ENCODE results near the gene AGBL3.

AGBL3 gene

GRCh38 chr7:135074096-135074495, 87.8 kb downstream of the AGBL3 start:
- no peaks in the 10 kb centered on the region for H3K36me3 Mint-ChIP-seq (ENCODE audit: insufficient read depth)
- peaks cover 0 to 2% of the 10 kb centered on the region in 2 donors for H3K9me3 Mint-ChIP-seq
- H3K4me1 Mint-ChIP-seq (ENCODE audit: low read depth in 2 of 2), result no peaks in the 10 kb centered on the region
- no peak overlapping the region for H3K4me3 Mint-ChIP-seq
- DNase-seq (no peak), ATAC-seq (replicated peaks) (no peak)
- no peaks in the 10 kb centered on the region for H3K27me3 Mint-ChIP-seq
- H3K27ac Mint-ChIP-seq, result no peak overlapping the region

DNA sequence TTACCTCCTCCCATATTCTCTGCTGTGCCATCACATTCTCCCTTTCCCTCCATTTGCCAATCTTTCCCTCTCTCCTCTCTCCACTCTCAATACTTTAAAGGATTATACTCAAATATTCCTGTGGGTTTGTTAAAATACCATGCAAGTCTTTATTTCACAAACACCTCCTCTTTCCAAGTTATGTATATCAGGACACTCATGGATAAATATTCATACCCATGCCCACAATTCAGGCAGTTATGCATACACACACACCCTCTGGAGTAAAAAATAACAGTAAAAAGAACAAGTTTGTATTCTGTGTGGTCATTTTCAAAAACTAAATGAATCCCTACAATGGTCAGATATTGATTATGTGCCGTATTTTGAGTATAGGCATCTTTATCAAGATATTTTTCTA, 88.2 kb downstream of the AGBL3 start:
- no peak overlapping the region for H3K27ac Mint-ChIP-seq
- no peaks in the 10 kb centered on the region for H3K27me3 Mint-ChIP-seq
- no peak overlapping the region for H3K4me3 Mint-ChIP-seq
- H3K36me3 Mint-ChIP-seq (ENCODE audit: insufficient read depth), result no peaks in the 10 kb centered on the region
- no peaks in the 10 kb centered on the region for H3K4me1 Mint-ChIP-seq (ENCODE audit: low read depth in 2 of 2)
- ATAC-seq (replicated peaks) (no peak), DNase-seq (no peak)
- peaks cover 0 to 2% of the 10 kb centered on the region in 2 donors for H3K9me3 Mint-ChIP-seq

- DNase-seq, result no peak
- H3K4me1 Mint-ChIP-seq (ENCODE audit: low read depth in 2 of 2), result no peaks in the 10 kb centered on the region
- H3K4me3 Mint-ChIP-seq, result no peak overlapping the region
- no peak for ATAC-seq (replicated peaks)
- no peaks in the 10 kb centered on the region for H3K27me3 Mint-ChIP-seq
- no peaks in the 10 kb centered on the region for H3K36me3 Mint-ChIP-seq (ENCODE audit: insufficient read depth)
- no peak overlapping the region for H3K27ac Mint-ChIP-seq
- peaks cover 0 to 2% of the 10 kb centered on the region in 2 donors for H3K9me3 Mint-ChIP-seq
Measured at GRCh38 chr7:135075716-135076115, 89.4 kb downstream of the AGBL3 start.

DNA sequence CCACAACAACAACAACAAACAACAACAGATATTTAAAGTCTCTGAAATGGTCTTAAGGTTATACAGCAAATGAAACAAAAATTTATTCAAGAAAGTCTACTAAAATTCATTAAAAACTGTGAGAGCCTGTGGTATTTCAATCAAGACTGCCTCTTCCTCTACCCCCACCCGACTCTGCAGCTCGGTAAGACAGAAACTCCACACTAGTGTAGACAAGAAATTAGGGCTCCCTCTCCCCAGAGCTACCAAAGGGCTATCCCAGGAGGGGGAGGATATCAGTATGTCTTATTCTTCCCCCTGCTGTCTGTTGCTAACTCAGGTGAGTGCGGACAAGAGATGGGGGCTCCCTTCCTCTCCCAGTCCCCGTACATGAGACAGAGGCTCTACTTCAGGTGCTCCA, 90.6 kb downstream of the AGBL3 start:
- Mint-ChIP-seq H3K4me1 (ENCODE audit: low read depth in 2 of 2) (no peaks in the 10 kb centered on the region), H3K36me3 (ENCODE audit: insufficient read depth) (no peaks in the 10 kb centered on the region), H3K9me3 (no peaks in the 10 kb centered on the region), H3K27ac (no peak overlapping the region), H3K27me3 (no peaks in the 10 kb centered on the region), H3K4me3 (no peak overlapping the region)
- ATAC-seq (replicated peaks) (no peak), DNase-seq (no peak)

GRCh38 chr7:135077642-135078041, 91.3 kb downstream of the AGBL3 start:
- Mint-ChIP-seq H3K4me3 (no peak overlapping the region), H3K36me3 (ENCODE audit: insufficient read depth) (no peaks in the 10 kb centered on the region), H3K4me1 (ENCODE audit: low read depth in 2 of 2) (no peaks in the 10 kb centered on the region), H3K27ac (no peak overlapping the region), H3K27me3 (no peaks in the 10 kb centered on the region), H3K9me3 (no peaks in the 10 kb centered on the region)
- no peak for DNase-seq
- ATAC-seq (replicated peaks), result no peak

- H3K27ac Mint-ChIP-seq, result no peak overlapping the region
- H3K9me3 Mint-ChIP-seq, result no peaks in the 10 kb centered on the region
- ATAC-seq (replicated peaks) (no peak), DNase-seq (no peak)
- no peaks in the 10 kb centered on the region for H3K27me3 Mint-ChIP-seq
- no peaks in the 10 kb centered on the region for H3K4me1 Mint-ChIP-seq (ENCODE audit: low read depth in 2 of 2)
- no peaks in the 10 kb centered on the region for H3K36me3 Mint-ChIP-seq (ENCODE audit: insufficient read depth)
- H3K4me3 Mint-ChIP-seq, result no peak overlapping the region
Measured at GRCh38 chr7:135078051-135078450, 91.7 kb downstream of the AGBL3 start.

DNA sequence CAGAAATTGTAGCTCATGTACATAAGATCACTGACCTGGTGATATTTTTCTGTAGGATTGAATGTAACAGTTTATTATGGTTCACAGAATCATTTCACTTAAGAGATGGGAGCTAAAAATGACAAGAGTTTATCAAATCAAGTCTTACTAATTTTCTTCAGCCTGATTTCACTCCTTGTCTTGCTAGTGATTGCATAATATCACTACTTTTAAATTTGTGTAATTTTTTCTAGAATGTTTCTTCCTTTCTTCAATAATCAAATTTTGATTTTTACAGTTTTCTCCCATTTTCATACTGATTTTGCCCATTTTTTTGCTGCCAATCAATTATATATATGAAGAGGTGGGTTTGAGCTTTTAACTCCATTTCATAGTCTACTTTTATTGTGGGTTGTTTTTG, 92.8 kb downstream of the AGBL3 start:
- ATAC-seq (replicated peaks), result no peak
- no peaks in the 10 kb centered on the region for H3K9me3 Mint-ChIP-seq

GRCh38 chr7:135083005-135083404, 96.7 kb downstream of the AGBL3 start:
- H3K27ac Mint-ChIP-seq, result no peak overlapping the region
- H3K27me3 Mint-ChIP-seq, result no peaks in the 10 kb centered on the region
- no peak for ATAC-seq (replicated peaks)

More for the DNA sequence above, 92.8 kb downstream of the AGBL3 start:
- no peak for DNase-seq
- H3K4me3 Mint-ChIP-seq, result no peak overlapping the region
- no peaks in the 10 kb centered on the region for H3K4me1 Mint-ChIP-seq (ENCODE audit: low read depth in 2 of 2)
- H3K27ac Mint-ChIP-seq, result no peak overlapping the region
- H3K27me3 Mint-ChIP-seq, result no peaks in the 10 kb centered on the region
- H3K36me3 Mint-ChIP-seq (ENCODE audit: insufficient read depth), result no peaks in the 10 kb centered on the region

GRCh38 chr7:135088566-135088965, 102.3 kb downstream of the AGBL3 start:
- H3K4me1 Mint-ChIP-seq (ENCODE audit: low read depth in 2 of 2), result no peaks in the 10 kb centered on the region
- no peak overlapping the region for H3K27ac Mint-ChIP-seq
- no peak overlapping the region for H3K4me3 Mint-ChIP-seq
- no peak for ATAC-seq (replicated peaks)
- H3K27me3 Mint-ChIP-seq, result no peaks in the 10 kb centered on the region
- H3K36me3 Mint-ChIP-seq (ENCODE audit: insufficient read depth), result peaks cover 3% of the 10 kb centered on the region
- DNase-seq, result no peak
- peaks cover 6 to 26% of the 10 kb centered on the region in 2 donors for H3K9me3 Mint-ChIP-seq

More at GRCh38 chr7:135083005-135083404, 96.7 kb downstream of the AGBL3 start:
- Mint-ChIP-seq H3K36me3 (ENCODE audit: insufficient read depth) (no peaks in the 10 kb centered on the region), H3K4me3 (no peak overlapping the region), H3K9me3 (peaks cover 2 to 5% of the 10 kb centered on the region in 2 donors), H3K4me1 (ENCODE audit: low read depth in 2 of 2) (no peaks in the 10 kb centered on the region)
- no peak for DNase-seq

DNA sequence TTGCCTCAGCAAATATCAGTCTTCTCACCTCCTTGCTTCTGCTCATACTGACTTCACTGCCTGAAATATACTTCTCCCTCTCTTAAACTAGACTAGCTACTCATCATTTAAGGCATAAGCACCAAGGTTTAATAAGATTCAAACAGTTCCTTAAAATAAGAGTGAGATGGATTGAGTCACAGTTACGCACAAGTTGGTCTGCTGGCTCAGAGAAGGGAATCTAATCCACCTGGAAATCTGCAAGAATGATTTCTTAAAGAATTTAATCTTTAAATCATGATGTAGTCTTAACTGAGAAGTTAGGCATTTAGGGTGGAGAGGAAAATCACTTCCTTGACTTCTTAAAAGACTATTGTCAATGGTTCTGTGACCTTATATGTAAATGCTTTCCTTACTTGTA, 105.4 kb downstream of the AGBL3 start:
- H3K9me3 Mint-ChIP-seq, result peaks cover 2 to 26% of the 10 kb centered on the region in 2 donors
- H3K36me3 Mint-ChIP-seq (ENCODE audit: insufficient read depth), result peaks cover 3% of the 10 kb centered on the region
- H3K27ac Mint-ChIP-seq, result no peak overlapping the region
- H3K4me1 Mint-ChIP-seq (ENCODE audit: low read depth in 2 of 2), result no peaks in the 10 kb centered on the region
- H3K27me3 Mint-ChIP-seq, result no peaks in the 10 kb centered on the region
- no peak for DNase-seq
- no peak for ATAC-seq (replicated peaks)
- H3K4me3 Mint-ChIP-seq, result no peak overlapping the region

DNA sequence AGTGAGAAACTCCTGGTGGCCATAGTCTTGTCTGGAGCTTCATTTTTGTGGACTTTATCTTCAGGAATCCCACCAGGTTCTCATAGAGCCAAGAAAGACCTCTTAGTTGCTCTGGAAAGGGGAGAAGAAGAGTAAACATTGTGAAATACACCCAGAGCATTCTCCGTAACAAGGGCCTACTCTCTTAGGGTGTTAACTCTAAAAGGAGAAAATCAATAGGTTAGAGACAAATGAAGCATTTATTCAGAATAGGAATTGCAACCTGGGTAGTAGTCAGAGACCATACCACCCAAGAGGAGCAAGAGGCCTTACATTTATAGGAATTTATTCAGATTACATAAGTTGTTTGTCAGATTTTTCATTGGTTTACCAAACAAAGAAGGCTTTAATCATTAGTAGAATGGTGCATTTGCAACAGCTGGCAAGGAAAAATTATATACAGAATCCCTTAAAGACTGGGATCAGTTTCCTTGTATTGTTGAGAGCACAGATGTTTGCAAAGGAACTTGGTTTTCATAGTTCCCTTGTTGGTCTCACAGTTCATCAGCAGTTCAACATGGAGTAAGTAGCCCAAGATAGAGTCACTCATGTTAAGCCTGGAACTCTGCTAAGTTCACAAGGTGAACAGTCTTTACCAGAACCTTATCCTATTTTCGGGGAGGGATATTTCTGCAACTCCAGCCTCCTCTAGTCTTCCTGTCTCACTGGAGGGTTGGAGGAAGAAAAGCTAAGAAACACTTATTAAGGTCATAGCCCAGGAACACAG, 108.3 kb downstream of the AGBL3 start:
- H3K27me3 Mint-ChIP-seq, result no peaks in the 10 kb centered on the region
- no peak for ATAC-seq (replicated peaks)

GRCh38 chr7:135095450-135095849, 109.1 kb downstream of the AGBL3 start:
- Mint-ChIP-seq H3K4me3 (no peak overlapping the region), H3K9me3 (peaks cover 0 to 7% of the 10 kb centered on the region in 2 donors), H3K36me3 (ENCODE audit: insufficient read depth) (no peaks in the 10 kb centered on the region), H3K27me3 (no peaks in the 10 kb centered on the region), H3K4me1 (ENCODE audit: low read depth in 2 of 2) (no peaks in the 10 kb centered on the region), H3K27ac (no peak overlapping the region)
- DNase-seq (no peak), ATAC-seq (replicated peaks) (no peak)

More for the DNA sequence above, 108.3 kb downstream of the AGBL3 start:
- no peaks in the 10 kb centered on the region for H3K36me3 Mint-ChIP-seq (ENCODE audit: insufficient read depth)
- H3K27ac Mint-ChIP-seq, result no peak overlapping the region
- no peak for DNase-seq
- no peak overlapping the region for H3K4me3 Mint-ChIP-seq
- H3K4me1 Mint-ChIP-seq (ENCODE audit: low read depth in 2 of 2), result no peaks in the 10 kb centered on the region
- H3K9me3 Mint-ChIP-seq, result peaks cover 0 to 7% of the 10 kb centered on the region in 2 donors

- no peak overlapping the region for H3K4me3 Mint-ChIP-seq
- no peaks in the 10 kb centered on the region for H3K36me3 Mint-ChIP-seq (ENCODE audit: insufficient read depth)
- H3K27me3 Mint-ChIP-seq, result no peaks in the 10 kb centered on the region
- DNase-seq (no peak), ATAC-seq (replicated peaks) (no peak)
- H3K4me1 Mint-ChIP-seq (ENCODE audit: low read depth in 2 of 2), result no peaks in the 10 kb centered on the region
- no peak overlapping the region for H3K27ac Mint-ChIP-seq
- no peaks in the 10 kb centered on the region for H3K9me3 Mint-ChIP-seq
Measured at GRCh38 chr7:135098391-135098790, 112.1 kb downstream of the AGBL3 start.

GRCh38 chr7:135100856-135101255, 114.5 kb downstream of the AGBL3 start:
- no peak overlapping the region for H3K4me3 Mint-ChIP-seq
- H3K9me3 Mint-ChIP-seq, result peaks cover 0 to 2% of the 10 kb centered on the region in 2 donors
- no peak for DNase-seq
- no peaks in the 10 kb centered on the region for H3K36me3 Mint-ChIP-seq (ENCODE audit: insufficient read depth)
- H3K27ac Mint-ChIP-seq, result no peak overlapping the region
- H3K4me1 Mint-ChIP-seq (ENCODE audit: low read depth in 2 of 2), result no peaks in the 10 kb centered on the region
- no peak for ATAC-seq (replicated peaks)
- no peaks in the 10 kb centered on the region for H3K27me3 Mint-ChIP-seq

All from effector memory CD8-positive, alpha-beta T cell (primary cell).